Esophagus squamous epithelium (tissue), 4 donors: Measurements from ENCODE around the gene SPECC1L.

Experiments
- POLR2A ChIP-seq, 4 donors: fragments of 450-650 bp; IDR thresholded peaks; one replicate each; pipeline ENCODE4 v1.6.1; 2017; ENCODE audit warnings: antibody characterized with exemption in 4 of 4, mild to moderate bottlenecking in 4 of 4, moderate library complexity in 3 of 4
- TF ChIP-seq, protein P1 (sequence below), 6 experiments: fragments of 450-650 bp in 4 of 6; fragments of 200-600 bp in 2 of 6; sonication (generic) in 2 of 6; IDR thresholded peaks; one replicate each; pipeline ENCODE4 v1.5.1; 2016 to 2019; ENCODE audit warnings: antibody characterized with exemption in 6 of 6, mild to moderate bottlenecking in 4 of 6, moderate library complexity in 4 of 6

DNA sequence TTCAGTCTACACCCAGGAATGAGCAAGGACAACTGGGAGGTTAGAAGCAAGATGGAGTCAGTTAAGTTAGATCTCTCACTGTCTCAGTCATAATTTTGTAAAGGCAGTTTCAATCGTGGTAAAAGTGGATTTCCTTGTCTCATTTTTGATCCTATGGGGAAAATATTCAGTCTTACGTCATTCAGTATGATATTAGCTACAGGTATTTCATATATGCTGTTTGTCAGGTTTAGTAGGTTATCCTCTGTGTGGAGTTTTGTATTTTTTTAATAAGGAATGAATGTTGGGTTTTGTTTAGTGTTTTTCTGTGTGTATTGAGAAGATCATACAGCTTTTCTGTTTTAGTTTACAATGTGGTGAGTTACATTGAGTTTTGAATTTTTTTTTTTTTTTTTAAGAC lies 11.8 kb downstream of the SPECC1L start:
- TF ChIP-seq, protein P1, sequence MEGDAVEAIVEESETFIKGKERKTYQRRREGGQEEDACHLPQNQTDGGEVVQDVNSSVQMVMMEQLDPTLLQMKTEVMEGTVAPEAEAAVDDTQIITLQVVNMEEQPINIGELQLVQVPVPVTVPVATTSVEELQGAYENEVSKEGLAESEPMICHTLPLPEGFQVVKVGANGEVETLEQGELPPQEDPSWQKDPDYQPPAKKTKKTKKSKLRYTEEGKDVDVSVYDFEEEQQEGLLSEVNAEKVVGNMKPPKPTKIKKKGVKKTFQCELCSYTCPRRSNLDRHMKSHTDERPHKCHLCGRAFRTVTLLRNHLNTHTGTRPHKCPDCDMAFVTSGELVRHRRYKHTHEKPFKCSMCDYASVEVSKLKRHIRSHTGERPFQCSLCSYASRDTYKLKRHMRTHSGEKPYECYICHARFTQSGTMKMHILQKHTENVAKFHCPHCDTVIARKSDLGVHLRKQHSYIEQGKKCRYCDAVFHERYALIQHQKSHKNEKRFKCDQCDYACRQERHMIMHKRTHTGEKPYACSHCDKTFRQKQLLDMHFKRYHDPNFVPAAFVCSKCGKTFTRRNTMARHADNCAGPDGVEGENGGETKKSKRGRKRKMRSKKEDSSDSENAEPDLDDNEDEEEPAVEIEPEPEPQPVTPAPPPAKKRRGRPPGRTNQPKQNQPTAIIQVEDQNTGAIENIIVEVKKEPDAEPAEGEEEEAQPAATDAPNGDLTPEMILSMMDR (IDR thresholded peaks at IDR 0.05): no peak
- no peak for TF ChIP-seq POLR2A (IDR thresholded peaks at IDR 0.05)
